ENCODE measurements around the gene PI16. TPM values are rescaled to one million over a fixed set of nuclear protein-coding genes. Genes with fewer than 3 reads are reported as not detected.

PI16 gene
- total RNA-seq, 1 donor, result 1.8 TPM

GRCh38 chr6:36914227-36914794 is 40.2 kb upstream of the PI16 start:
- Histone ChIP-seq H3K4me2 (ENCODE audit: insufficient read depth, low read length) (no peak overlapping the region), H3K4me3 (ENCODE audit: insufficient read depth, low read length) (no peak overlapping the region), H2AFZ (ENCODE audit: low read length) (no peak overlapping the region), H3K27me3 (ENCODE audit: insufficient read depth, low read length) (no peaks in the 10 kb centered on the region), H3K27ac (ENCODE audit: low read depth, low read length) (no peak overlapping the region), H3K36me3 (ENCODE audit: insufficient read depth, low read length) (peaks cover 25% of the 10 kb centered on the region), H3K79me2 (ENCODE audit: insufficient read depth, low read length) (no peaks in the 10 kb centered on the region), H4K20me1 (ENCODE audit: insufficient read depth, low read length) (peaks cover 26% of the 10 kb centered on the region), H3K9me3 (ENCODE audit: low read depth, low read length) (no peaks in the 10 kb centered on the region), H3K4me1 (ENCODE audit: insufficient read depth, low read length) (peaks cover 59% of the 10 kb centered on the region)
- TF ChIP-seq CTCF (IDR thresholded peaks at IDR 0.05; ENCODE audit: extremely low read depth, low read depth, low read length), result peak; percentile 41
- DNase-seq (ENCODE audit: insufficient read length, low spot score, missing footprints), result no peak

- no peak overlapping the region for H3K4me2 ChIP-seq (ENCODE audit: insufficient read depth, low read length)
These were observed 38.9 kb upstream of the PI16 start for GRCh38 chr6:36915599-36915998.

GRCh38 chr6:36916126-36916525 is 38.4 kb upstream of the PI16 start:
- Histone ChIP-seq H3K27ac (ENCODE audit: low read depth, low read length) (peak overlapping the region; percentile 89), H3K4me2 (ENCODE audit: insufficient read depth, low read length) (no peak overlapping the region), H3K9me3 (ENCODE audit: low read depth, low read length) (no peaks in the 10 kb centered on the region), H2AFZ (ENCODE audit: low read length) (no peak overlapping the region), H3K4me1 (ENCODE audit: insufficient read depth, low read length) (peaks cover 76% of the 10 kb centered on the region), H3K79me2 (ENCODE audit: insufficient read depth, low read length) (no peaks in the 10 kb centered on the region), H3K4me3 (ENCODE audit: insufficient read depth, low read length) (no peak overlapping the region), H3K27me3 (ENCODE audit: insufficient read depth, low read length) (no peaks in the 10 kb centered on the region), H4K20me1 (ENCODE audit: insufficient read depth, low read length) (peaks cover 24% of the 10 kb centered on the region), H3K36me3 (ENCODE audit: insufficient read depth, low read length) (peaks cover 35% of the 10 kb centered on the region)
- DNase-seq (ENCODE audit: insufficient read length, low spot score, missing footprints), result no peak
- no peak for TF ChIP-seq CTCF (IDR thresholded peaks at IDR 0.05; ENCODE audit: extremely low read depth, low read depth, low read length)

More at GRCh38 chr6:36915599-36915998, 38.9 kb upstream of the PI16 start:
- Histone ChIP-seq H4K20me1 (ENCODE audit: insufficient read depth, low read length) (peaks cover 24% of the 10 kb centered on the region), H3K27me3 (ENCODE audit: insufficient read depth, low read length) (no peaks in the 10 kb centered on the region), H3K9me3 (ENCODE audit: low read depth, low read length) (no peaks in the 10 kb centered on the region), H2AFZ (ENCODE audit: low read length) (no peak overlapping the region), H3K4me1 (ENCODE audit: insufficient read depth, low read length) (peaks cover 72% of the 10 kb centered on the region), H3K79me2 (ENCODE audit: insufficient read depth, low read length) (no peaks in the 10 kb centered on the region), H3K27ac (ENCODE audit: low read depth, low read length) (peak overlapping the region; percentile 42), H3K36me3 (ENCODE audit: insufficient read depth, low read length) (peaks cover 35% of the 10 kb centered on the region), H3K4me3 (ENCODE audit: insufficient read depth, low read length) (no peak overlapping the region)
- TF ChIP-seq CTCF (IDR thresholded peaks at IDR 0.05; ENCODE audit: extremely low read depth, low read depth, low read length), result no peak
- DNase-seq (ENCODE audit: insufficient read length, low spot score, missing footprints), result no peak

- Histone ChIP-seq H3K36me3 (ENCODE audit: insufficient read depth, low read length) (peaks cover 38% of the 10 kb centered on the region), H3K27me3 (ENCODE audit: insufficient read depth, low read length) (no peaks in the 10 kb centered on the region), H3K79me2 (ENCODE audit: insufficient read depth, low read length) (no peaks in the 10 kb centered on the region), H4K20me1 (ENCODE audit: insufficient read depth, low read length) (peaks cover 17% of the 10 kb centered on the region), H3K4me3 (ENCODE audit: insufficient read depth, low read length) (no peak overlapping the region), H3K4me2 (ENCODE audit: insufficient read depth, low read length) (peak overlapping the region; percentile 26), H2AFZ (ENCODE audit: low read length) (no peak overlapping the region), H3K27ac (ENCODE audit: low read depth, low read length) (peak overlapping the region; percentile 89), H3K9me3 (ENCODE audit: low read depth, low read length) (no peaks in the 10 kb centered on the region), H3K4me1 (ENCODE audit: insufficient read depth, low read length) (peaks cover 70% of the 10 kb centered on the region)
- TF ChIP-seq CTCF (IDR thresholded peaks at IDR 0.05; ENCODE audit: extremely low read depth, low read depth, low read length), result no peak
- DNase-seq (ENCODE audit: insufficient read length, low spot score, missing footprints), result no peak
These were observed 36.9 kb upstream of the PI16 start for GRCh38 chr6:36917541-36918193.

Measured in osteoblast (primary cell).